CD1c-positive myeloid dendritic cell (primary cell): ENCODE results near the gene ZNF318.
"Not testable (repeated sequence)": the region's sequence is repeated elsewhere in the genome, so short reads cannot be mapped to it uniquely, and the experiment has no call there.

Experiments
- DNase-seq: peaks from one replicate; pipeline ENCODE4 v3.0.0-alpha.2; 2016; ENCODE audit errors: extremely low spot score

Gene ZNF318

GRCh38 chr6:43383021-43383667 is 13.7 kb upstream of the ZNF318 start:
- DNase-seq: no peak

GRCh38 chr6:43380858-43381257 is 11.4 kb upstream of the ZNF318 start:
- not testable (repeated sequence) for DNase-seq

- no peak for DNase-seq
Observed at GRCh38 chr6:43378631-43379030, 9.2 kb upstream of the ZNF318 start.

- no peak for DNase-seq
Observed at GRCh38 chr6:43377710-43378229, 8.3 kb upstream of the ZNF318 start.

GRCh38 chr6:43376551-43376981 is 7.1 kb upstream of the ZNF318 start:
- no peak for DNase-seq

GRCh38 chr6:43375693-43376092 is 6.2 kb upstream of the ZNF318 start:
- no peak for DNase-seq

GRCh38 chr6:43373252-43373875 is 3.9 kb upstream of the ZNF318 start:
- no peak for DNase-seq

GRCh38 chr6:43370003-43370580 is 645 bp upstream of the ZNF318 start:
- DNase-seq: not testable (repeated sequence)

- peak; percentile 28 for DNase-seq
Observed at GRCh38 chr6:43368259-43369160, 937 bp downstream of the ZNF318 start.

- peak; percentile 78 for DNase-seq
Observed at GRCh38 chr6:43367245-43367984, 2.0 kb downstream of the ZNF318 start.

- DNase-seq: no peak
Observed at GRCh38 chr6:43361269-43361668, 8.2 kb downstream of the ZNF318 start.

- DNase-seq: no peak
Observed at GRCh38 chr6:43359831-43360230, 9.6 kb downstream of the ZNF318 start.

GRCh38 chr6:43359381-43359780 is 10.1 kb downstream of the ZNF318 start:
- no peak for DNase-seq

GRCh38 chr6:43355862-43356590 is 13.4 kb downstream of the ZNF318 start:
- DNase-seq: no peak

GRCh38 chr6:43351951-43352350 is 17.5 kb downstream of the ZNF318 start:
- DNase-seq: not testable (repeated sequence)

- no peak for DNase-seq
Observed at GRCh38 chr6:43347444-43347843, 22.0 kb downstream of the ZNF318 start.

GRCh38 chr6:43347021-43347420 is 22.4 kb downstream of the ZNF318 start:
- DNase-seq: no peak

GRCh38 chr6:43346243-43346642 is 23.2 kb downstream of the ZNF318 start:
- not testable (repeated sequence) for DNase-seq

- no peak for DNase-seq
Observed at GRCh38 chr6:43339168-43339567, 30.3 kb downstream of the ZNF318 start.

GRCh38 chr6:43338243-43338642 is 31.2 kb downstream of the ZNF318 start:
- DNase-seq: no peak

- no peak for DNase-seq
Observed at GRCh38 chr6:43336382-43336781, 33.1 kb downstream of the ZNF318 start.
